OCI-LY1 (cell line): ENCODE data around the gene ACSL6.

ENCODE experiments used
- H2AFZ ChIP-seq: fragments of 200-600 bp; sonication (generic), shearing (Covaris generic); 2 replicates; pipeline ENCODE4 v1.6.0; 2014; ENCODE audit warnings: antibody characterized with exemption, mild to moderate bottlenecking, low read length
- H3F3A ChIP-seq: fragments of 200-600 bp; sonication (generic), shearing (Covaris generic); 2 replicates; pipeline ENCODE4 v1.6.0; 2014; ENCODE audit warnings: mild to moderate bottlenecking, antibody characterized with exemption, low read length, moderate library complexity; ENCODE audit not compliant: insufficient read depth
- H3K27ac ChIP-seq: fragments of 200-600 bp; sonication (generic); 2 replicates; pipeline ENCODE4 v1.5.1; 2014; ENCODE audit warnings: low read length, mixed run types, mild to moderate bottlenecking, low read depth; ENCODE audit not compliant: poor library complexity, severe bottlenecking
- H3K27me3 ChIP-seq: fragments of 200-600 bp; sonication (generic); 2 replicates; pipeline ENCODE4 v1.6.0; 2014; ENCODE audit warnings: antibody characterized with exemption, mild to moderate bottlenecking, low read length, moderate library complexity; ENCODE audit not compliant: insufficient read depth
- H3K36me3 ChIP-seq: fragments of 200-600 bp; sonication (generic); 2 replicates; pipeline ENCODE4 v1.6.1; 2014; ENCODE audit warnings: mild to moderate bottlenecking, antibody characterized with exemption, low read length, moderate library complexity, mixed read lengths; ENCODE audit not compliant: insufficient read depth
- H3K4me1 ChIP-seq: fragments of 200-600 bp; sonication (generic); 2 replicates; pipeline ENCODE4 v1.5.1; 2014; ENCODE audit warnings: mild to moderate bottlenecking, low read length, moderate library complexity; ENCODE audit not compliant: insufficient read depth, severe bottlenecking
- H3K4me2 ChIP-seq: fragments of 200-600 bp; sonication (generic), shearing (Covaris generic); 2 replicates; pipeline ENCODE4 v1.6.1; 2014; ENCODE audit warnings: low read length
- H3K4me3 ChIP-seq: fragments of 200-600 bp; sonication (generic); 2 replicates; pipeline ENCODE4 v1.5.1; 2014; ENCODE audit warnings: low read length, low read depth, mild to moderate bottlenecking, mixed read lengths; ENCODE audit not compliant: poor library complexity, severe bottlenecking
- H3K79me2 ChIP-seq: fragments of 200-600 bp; shearing (Covaris generic); 2 replicates; pipeline ENCODE4 v1.6.1; 2016; ENCODE audit warnings: mixed run types, low read length, mixed read lengths; ENCODE audit not compliant: insufficient read depth
- H3K9ac ChIP-seq: fragments of 200-600 bp; sonication (generic), shearing (Covaris generic); 2 replicates; pipeline ENCODE4 v1.6.1; 2014; ENCODE audit warnings: mild to moderate bottlenecking, low read length, mixed read lengths
- H3K9me2 ChIP-seq: fragments of 200-600 bp; sonication (generic), shearing (Covaris generic); 2 replicates; pipeline ENCODE4 v1.6.1; 2014; ENCODE audit warnings: low read depth, mild to moderate bottlenecking, low read length, mixed read lengths
- H3K9me3 ChIP-seq: fragments of 200-600 bp; shearing (Covaris generic); 2 replicates; pipeline ENCODE4 v1.6.1; 2014; ENCODE audit warnings: low read length, mixed read lengths
- H4K20me1 ChIP-seq: fragments of 200-600 bp; sonication (generic), shearing (Covaris generic); 2 replicates; pipeline ENCODE4 v1.6.0; 2016; ENCODE audit warnings: mild to moderate bottlenecking, low read length; ENCODE audit not compliant: insufficient read depth
- EZH2 ChIP-seq: fragments of 200-600 bp; sonication (generic), shearing (Covaris generic); IDR thresholded peaks from 2 replicates; pipeline ENCODE4 v1.8.0; 2017; ENCODE audit warnings: borderline replicate concordance, mixed run types, mild to moderate bottlenecking, antibody characterized with exemption, low read length, moderate library complexity, mixed read lengths
- TF ChIP-seq, protein P1 (sequence below): fragments of 200-600 bp; sonication (generic), shearing (Covaris generic); IDR thresholded peaks from 2 replicates; pipeline ENCODE4 v1.5.1; 2017; ENCODE audit warnings: mild to moderate bottlenecking, antibody characterized with exemption, low read length, moderate library complexity, mixed read lengths

Gene ACSL6

DNA sequence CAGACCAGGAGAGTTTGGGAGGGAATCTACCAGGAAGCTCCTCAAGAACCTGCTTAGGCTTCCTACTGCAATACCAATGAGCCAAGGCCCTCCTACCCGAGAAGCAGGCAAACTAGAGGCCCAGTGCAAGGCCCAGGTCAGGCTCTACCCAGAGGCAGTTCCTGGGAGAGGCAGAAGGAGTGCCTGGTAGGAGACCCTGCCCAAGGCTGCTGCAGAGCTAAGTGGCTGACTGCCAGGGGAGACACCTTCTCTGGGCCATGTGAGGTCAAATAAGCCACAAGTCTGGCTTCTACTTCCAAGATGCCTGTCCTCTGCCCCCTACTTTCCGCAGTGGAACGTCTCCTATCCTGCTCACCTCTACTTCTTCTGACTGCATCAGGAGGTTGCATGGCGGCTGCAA, 17.8 kb downstream of the ACSL6 start:
- H3K9ac ChIP-seq: no peak overlapping the region
- H3K36me3 ChIP-seq: no peaks in the 10 kb centered on the region
- TF ChIP-seq EZH2: no peak
- TF ChIP-seq, protein P1, sequence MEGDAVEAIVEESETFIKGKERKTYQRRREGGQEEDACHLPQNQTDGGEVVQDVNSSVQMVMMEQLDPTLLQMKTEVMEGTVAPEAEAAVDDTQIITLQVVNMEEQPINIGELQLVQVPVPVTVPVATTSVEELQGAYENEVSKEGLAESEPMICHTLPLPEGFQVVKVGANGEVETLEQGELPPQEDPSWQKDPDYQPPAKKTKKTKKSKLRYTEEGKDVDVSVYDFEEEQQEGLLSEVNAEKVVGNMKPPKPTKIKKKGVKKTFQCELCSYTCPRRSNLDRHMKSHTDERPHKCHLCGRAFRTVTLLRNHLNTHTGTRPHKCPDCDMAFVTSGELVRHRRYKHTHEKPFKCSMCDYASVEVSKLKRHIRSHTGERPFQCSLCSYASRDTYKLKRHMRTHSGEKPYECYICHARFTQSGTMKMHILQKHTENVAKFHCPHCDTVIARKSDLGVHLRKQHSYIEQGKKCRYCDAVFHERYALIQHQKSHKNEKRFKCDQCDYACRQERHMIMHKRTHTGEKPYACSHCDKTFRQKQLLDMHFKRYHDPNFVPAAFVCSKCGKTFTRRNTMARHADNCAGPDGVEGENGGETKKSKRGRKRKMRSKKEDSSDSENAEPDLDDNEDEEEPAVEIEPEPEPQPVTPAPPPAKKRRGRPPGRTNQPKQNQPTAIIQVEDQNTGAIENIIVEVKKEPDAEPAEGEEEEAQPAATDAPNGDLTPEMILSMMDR: no peak
- H3K9me2 ChIP-seq: no peaks in the 10 kb centered on the region
- H4K20me1 ChIP-seq: no peaks in the 10 kb centered on the region
- no peak overlapping the region for H3K4me3 ChIP-seq
- H3K4me2 ChIP-seq: no peak overlapping the region
- H3K9me3 ChIP-seq: no peaks in the 10 kb centered on the region
- H3K79me2 ChIP-seq: no peaks in the 10 kb centered on the region
- H3F3A ChIP-seq: no peaks in the 10 kb centered on the region
- H3K4me1 ChIP-seq: no peaks in the 10 kb centered on the region
- no peak overlapping the region for H2AFZ ChIP-seq
- no peaks in the 10 kb centered on the region; the same call in 1 of the 2 replicates for H3K27me3 ChIP-seq
- no peak overlapping the region for H3K27ac ChIP-seq

DNA sequence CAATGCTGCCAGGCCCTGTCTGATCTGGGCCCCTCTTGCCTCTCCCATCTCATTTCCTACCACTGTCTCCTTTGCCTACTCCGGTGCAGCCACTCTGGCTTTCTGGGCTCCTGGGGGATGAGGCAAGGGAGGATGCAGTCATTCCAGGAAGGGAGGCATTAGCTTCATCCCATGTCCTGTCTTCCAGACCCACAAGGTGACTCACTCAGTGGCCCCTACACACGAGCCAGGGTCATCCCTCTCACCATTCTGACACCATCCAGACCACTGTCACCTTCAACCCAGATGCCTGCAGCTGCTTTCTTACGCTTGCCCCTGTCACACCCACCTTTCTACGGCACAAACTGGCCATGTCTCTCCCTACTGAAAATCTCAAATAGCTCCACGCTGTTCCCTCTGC, 19.1 kb downstream of the ACSL6 start:
- no peaks in the 10 kb centered on the region for H3K9me2 ChIP-seq
- H4K20me1 ChIP-seq: no peaks in the 10 kb centered on the region
- TF ChIP-seq, protein P1: no peak
- no peak for TF ChIP-seq EZH2
- no peaks in the 10 kb centered on the region for H3K4me1 ChIP-seq
- H3K79me2 ChIP-seq: no peaks in the 10 kb centered on the region
- no peaks in the 10 kb centered on the region for H3K9me3 ChIP-seq
- no peak overlapping the region for H2AFZ ChIP-seq
- no peaks in the 10 kb centered on the region for H3F3A ChIP-seq
- no peak overlapping the region for H3K9ac ChIP-seq
- no peaks in the 10 kb centered on the region; the same call in 1 of the 2 replicates for H3K27me3 ChIP-seq
- H3K4me2 ChIP-seq: no peak overlapping the region
- H3K4me3 ChIP-seq: no peak overlapping the region
- H3K27ac ChIP-seq: no peak overlapping the region
- no peaks in the 10 kb centered on the region for H3K36me3 ChIP-seq

DNA sequence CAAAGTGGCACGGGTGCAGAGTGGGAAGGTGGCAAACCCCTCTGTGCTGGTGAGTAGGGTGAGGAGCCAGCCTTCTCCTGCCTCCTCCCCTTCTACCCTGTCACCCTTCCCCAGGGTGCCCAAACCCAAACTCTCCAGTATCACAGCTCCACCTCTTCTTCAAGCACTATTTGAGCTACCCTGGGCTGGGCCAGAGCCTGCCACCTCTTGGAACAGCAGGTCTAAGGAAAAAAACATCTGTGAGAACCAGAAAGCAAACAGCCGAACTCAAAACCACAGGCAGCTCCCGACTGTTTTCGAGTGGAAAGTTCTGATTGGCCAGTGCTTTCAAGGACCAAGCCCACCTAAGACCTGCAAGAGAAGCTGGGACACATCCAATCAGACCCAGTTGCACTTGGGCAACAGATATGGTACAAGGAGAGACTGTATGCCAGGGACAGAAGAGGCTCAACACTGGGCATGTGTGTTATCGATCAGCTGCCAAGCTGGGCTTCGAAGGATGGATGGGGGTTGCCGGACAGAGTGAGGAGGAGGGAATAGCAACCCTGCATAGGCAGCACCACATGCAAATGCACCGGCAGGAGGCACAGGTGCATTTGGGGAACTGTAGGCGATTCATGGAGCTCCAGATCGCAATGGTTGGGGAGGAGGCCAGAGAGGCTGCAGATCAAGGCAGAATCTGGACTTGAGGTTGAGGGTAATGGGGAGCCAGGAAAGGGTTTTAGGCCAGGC, 19.7 kb downstream of the ACSL6 start:
- Histone ChIP-seq H3K27me3 (no peaks in the 10 kb centered on the region; the same call in 1 of the 2 replicates), H3K9me3 (no peaks in the 10 kb centered on the region), H3K36me3 (no peaks in the 10 kb centered on the region), H4K20me1 (no peaks in the 10 kb centered on the region), H3K9ac (no peak overlapping the region), H3K79me2 (no peaks in the 10 kb centered on the region), H3K4me2 (no peak overlapping the region), H3K4me3 (no peak overlapping the region), H3F3A (no peaks in the 10 kb centered on the region), H3K4me1 (no peaks in the 10 kb centered on the region), H3K27ac (no peak overlapping the region), H3K9me2 (no peaks in the 10 kb centered on the region), H2AFZ (no peak overlapping the region)
- no peak for TF ChIP-seq EZH2
- TF ChIP-seq, protein P1: no peak
